ENCODE results near the gene MYO15B. TPM values are rescaled to one million over a fixed set of nuclear protein-coding genes. Genes with fewer than 3 reads are reported as not detected.

MYO15B gene
- total RNA-seq, 1 donor = 75.9 TPM

DNA sequence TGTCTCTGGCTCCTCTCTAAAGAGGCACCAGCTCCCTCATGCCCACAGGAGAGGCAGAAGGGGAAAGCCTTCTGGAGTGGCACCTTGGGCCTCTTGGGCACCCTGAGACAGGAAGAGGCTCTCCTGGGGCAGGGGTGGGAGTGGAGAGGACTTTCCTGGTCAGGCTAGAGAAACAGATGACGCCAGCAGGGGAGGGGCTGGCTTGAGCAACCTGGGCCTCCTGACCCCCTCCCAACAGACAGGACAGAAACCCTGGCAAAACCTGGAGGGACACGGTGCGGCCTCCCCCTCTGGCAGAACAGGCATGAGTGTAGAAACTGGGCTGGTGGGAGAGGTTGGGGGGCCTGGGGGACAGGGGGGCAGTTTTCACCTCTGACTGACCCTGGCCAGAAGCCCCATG is 51.7 kb downstream of the MYO15B start:
- Histone ChIP-seq H3K4me1 (ENCODE audit: insufficient read depth, low read length) (no peaks in the 10 kb centered on the region), H3K27me3 (ENCODE audit: insufficient read depth, low read length) (no peaks in the 10 kb centered on the region), H3K9me3 (ENCODE audit: low read depth, low read length) (no peaks in the 10 kb centered on the region), H3K4me3 (ENCODE audit: low read length) (no peak overlapping the region)

DNA sequence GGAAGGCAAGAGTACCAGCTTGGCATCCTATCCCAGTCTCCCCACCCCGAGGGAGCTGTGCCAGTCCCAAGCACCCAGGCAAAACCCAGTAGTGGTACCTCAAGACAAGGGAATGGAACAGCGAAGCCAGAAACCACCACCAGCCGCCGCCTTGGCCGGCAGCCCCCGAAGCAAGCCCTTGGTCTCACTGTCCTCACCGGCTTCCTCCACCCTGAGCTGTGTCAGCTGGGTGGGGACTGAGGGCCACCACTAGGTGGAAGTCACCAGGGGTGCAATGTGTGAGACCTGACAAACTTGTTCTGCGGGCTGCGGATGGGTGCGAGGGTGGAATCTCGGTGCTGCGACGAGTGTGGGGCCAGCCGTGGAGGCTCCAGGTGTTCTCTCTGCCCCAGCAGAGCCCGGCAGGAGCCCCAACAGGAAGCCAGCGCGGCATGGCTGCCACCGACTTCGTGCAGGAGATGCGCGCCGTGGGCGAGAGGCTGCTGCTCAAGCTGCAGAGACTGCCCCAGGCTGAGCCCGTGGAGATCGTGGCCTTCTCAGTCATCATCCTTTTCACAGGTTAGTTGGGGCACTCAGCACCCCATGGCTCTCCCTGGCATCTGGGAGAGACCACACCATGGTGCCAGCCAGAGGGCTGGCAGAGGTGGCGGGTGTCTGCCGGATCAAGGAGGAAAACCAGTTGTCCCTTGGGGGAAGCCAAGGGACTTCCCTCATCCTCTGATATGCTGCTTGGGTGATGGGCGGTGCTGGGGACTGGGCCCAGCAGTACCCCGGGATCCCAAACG is 52.4 kb downstream of the MYO15B start:
- Histone ChIP-seq H3K9me3 (ENCODE audit: low read depth, low read length) (no peaks in the 10 kb centered on the region), H3K27me3 (ENCODE audit: insufficient read depth, low read length) (no peaks in the 10 kb centered on the region), H3K4me3 (ENCODE audit: low read length) (no peak overlapping the region), H3K4me1 (ENCODE audit: insufficient read depth, low read length) (no peaks in the 10 kb centered on the region)

DNA sequence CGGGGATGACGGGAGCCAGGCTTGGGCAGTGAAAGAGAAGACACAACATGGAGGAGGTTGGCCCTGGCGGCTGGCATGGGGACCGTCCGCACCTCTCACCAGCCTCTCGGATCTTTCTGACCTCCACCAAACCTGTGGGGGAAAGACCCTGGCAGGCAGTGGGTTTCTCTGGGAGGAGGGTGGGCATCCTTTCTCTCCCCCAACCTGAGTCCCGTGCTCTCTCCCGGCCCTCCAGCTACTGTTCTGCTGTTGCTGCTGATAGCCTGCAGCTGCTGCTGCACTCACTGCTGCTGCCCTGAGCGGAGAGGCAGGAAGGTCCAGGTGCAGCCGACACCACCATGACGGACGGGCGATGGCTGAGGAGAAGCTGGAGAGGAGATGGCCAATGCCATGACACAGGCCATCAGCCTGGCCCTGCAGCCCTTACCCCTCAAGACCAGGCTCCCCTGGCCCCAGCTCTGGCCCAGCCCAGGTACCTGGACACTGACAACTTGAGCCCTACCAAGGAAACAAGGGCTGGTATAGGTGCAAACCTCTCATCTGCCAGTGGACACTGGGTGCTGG is 53.0 kb downstream of the MYO15B start:
- Histone ChIP-seq H3K4me3 (ENCODE audit: low read length) (no peak overlapping the region), H3K4me1 (ENCODE audit: insufficient read depth, low read length) (peaks cover 3% of the 10 kb centered on the region), H3K9me3 (ENCODE audit: low read depth, low read length) (no peaks in the 10 kb centered on the region), H3K27me3 (ENCODE audit: insufficient read depth, low read length) (no peaks in the 10 kb centered on the region)

DNA sequence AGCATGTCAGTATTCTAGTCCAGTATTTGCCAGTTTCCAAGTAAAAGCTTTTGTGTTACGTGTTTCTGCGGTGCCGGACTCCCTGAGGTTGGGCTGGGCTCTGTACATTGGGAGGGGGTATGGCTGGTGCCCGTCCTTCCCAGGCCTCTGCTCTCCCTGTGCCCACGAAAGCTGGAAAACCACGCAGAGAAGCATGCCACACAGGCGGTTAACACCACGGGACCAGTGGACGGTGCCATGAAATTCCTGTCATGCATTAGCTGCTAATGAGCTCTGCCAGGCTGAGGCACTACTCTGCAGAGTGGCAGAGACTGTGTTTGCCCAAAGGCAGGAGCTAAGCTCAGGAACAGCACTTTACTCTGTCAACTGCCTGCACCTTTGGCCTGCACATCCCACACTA is 53.7 kb downstream of the MYO15B start:
- Histone ChIP-seq H3K4me1 (ENCODE audit: insufficient read depth, low read length) (peaks cover 10% of the 10 kb centered on the region), H3K4me3 (ENCODE audit: low read length) (no peak overlapping the region), H3K27me3 (ENCODE audit: insufficient read depth, low read length) (no peaks in the 10 kb centered on the region), H3K9me3 (ENCODE audit: low read depth, low read length) (no peaks in the 10 kb centered on the region)

DNA sequence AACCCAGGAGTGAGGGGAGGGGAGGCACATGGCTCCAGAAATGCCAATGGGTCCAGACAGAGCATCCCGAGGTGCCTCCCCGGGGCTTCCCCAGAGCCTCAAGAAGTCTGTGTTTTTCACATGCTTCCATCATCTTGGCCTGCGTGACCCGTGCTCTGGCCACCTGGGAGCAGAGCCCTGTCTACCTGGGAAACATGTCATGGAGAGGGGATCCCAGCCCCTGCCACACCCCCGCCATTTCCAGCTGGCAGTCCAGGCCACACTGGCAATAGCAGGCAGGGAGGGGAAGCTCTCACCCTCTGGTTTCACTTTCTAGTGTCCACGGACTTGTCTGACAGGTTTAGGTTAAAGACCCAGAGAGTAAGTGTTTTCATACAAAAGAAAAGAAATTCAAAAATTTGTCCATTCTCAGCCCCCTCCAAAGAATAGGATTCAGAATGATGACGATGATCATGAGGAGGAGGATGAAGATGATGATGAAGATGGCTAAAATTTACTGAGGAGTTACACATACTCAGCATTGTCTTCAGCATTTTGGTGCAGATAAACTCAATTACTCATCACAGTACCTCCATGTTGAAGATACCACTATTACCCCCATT is 54.7 kb downstream of the MYO15B start:
- H3K4me1 ChIP-seq (ENCODE audit: insufficient read depth, low read length) = peaks cover 13% of the 10 kb centered on the region
- no peaks in the 10 kb centered on the region for H3K9me3 ChIP-seq (ENCODE audit: low read depth, low read length)
- H3K27me3 ChIP-seq (ENCODE audit: insufficient read depth, low read length) = no peaks in the 10 kb centered on the region
- no peak overlapping the region for H3K4me3 ChIP-seq (ENCODE audit: low read length)

DNA sequence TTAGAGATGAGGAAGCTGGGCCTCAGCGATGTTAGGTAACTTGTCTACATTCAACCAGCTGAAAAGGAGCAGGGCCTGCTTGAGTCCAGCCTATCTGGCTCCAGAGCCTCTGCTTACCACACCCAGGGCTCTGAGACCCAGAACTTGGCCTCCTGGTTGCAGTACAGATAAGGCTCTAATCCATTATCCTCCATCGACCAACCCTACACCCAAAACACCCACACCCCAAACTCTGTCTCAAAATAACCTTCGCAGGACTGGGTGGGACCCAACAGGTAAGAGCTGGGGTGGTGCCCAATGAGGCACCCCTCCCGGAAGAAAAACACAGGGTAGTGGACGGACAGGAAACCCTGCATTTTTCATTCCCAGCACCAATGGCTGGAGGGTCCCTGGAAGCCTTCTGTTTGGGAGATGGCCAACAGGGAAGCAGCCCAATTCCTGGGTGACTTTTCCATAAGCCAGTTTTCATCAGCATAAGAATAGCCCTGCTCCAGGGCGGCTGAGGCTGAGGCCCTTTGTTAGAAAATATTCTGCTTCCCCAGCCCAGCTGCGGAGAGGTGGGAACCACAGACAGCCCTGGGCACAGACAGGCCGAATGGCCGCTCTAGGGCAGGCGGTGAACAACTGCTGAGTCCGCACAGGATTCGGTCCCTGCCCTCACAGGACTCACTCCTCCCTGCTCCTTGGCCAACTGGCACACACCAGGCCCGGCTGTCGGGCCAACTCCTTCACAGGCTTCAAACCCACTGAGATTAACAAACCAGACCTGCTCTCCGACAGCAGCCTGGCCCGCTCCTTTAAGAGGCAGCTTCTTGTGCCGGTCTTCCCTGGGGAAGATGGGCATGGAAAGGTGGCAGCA is 55.4 kb downstream of the MYO15B start:
- Histone ChIP-seq H3K9me3 (ENCODE audit: low read depth, low read length) (no peaks in the 10 kb centered on the region), H3K4me3 (ENCODE audit: low read length) (no peak overlapping the region), H3K4me1 (ENCODE audit: insufficient read depth, low read length) (peaks cover 13% of the 10 kb centered on the region), H3K27me3 (ENCODE audit: insufficient read depth, low read length) (no peaks in the 10 kb centered on the region)

DNA sequence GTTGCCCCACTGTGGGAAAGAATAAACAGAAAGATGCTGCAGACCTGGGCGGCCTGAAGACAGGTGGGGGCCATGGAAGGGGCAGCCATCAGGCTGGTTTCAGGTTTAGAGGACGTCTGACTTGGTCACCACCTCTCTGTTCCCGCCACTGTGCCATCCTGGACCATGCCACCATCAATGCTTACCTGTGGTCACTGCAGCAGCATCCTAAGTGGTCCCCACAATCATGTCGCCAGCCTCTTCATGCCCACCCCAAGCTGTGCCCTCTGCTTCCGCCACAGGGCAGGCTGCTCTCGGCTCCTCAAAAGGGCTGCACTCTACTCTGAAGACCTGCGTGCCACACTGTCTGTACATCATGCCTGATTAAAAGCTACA is 56.0 kb downstream of the MYO15B start:
- H3K9me3 ChIP-seq (ENCODE audit: low read depth, low read length) = no peaks in the 10 kb centered on the region
- peaks cover 13% of the 10 kb centered on the region for H3K4me1 ChIP-seq (ENCODE audit: insufficient read depth, low read length)
- H3K27me3 ChIP-seq (ENCODE audit: insufficient read depth, low read length) = no peaks in the 10 kb centered on the region
- no peak overlapping the region for H3K4me3 ChIP-seq (ENCODE audit: low read length)

DNA sequence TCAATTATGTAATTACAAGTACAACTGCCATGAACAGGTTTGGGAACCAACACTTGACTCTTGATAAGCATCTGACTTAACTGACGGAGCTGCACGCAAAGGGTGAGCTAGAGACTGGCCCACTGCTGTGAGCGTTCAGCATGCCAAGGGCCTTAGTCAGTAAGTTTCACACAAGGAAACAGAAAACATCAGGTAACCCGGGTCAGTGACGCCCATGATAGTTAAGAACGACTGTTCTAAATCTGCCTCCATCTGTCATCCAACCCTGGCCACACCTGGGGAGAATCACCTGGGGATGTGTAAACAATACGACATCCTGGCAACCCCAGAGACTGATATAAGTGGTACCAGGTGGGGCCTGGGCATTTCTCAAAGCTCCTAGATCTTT is 57.9 kb downstream of the MYO15B start:
- peaks cover 13% of the 10 kb centered on the region for H3K4me1 ChIP-seq (ENCODE audit: insufficient read depth, low read length)
- H3K9me3 ChIP-seq (ENCODE audit: low read depth, low read length) = no peaks in the 10 kb centered on the region
- no peak overlapping the region for H3K4me3 ChIP-seq (ENCODE audit: low read length)
- H3K27me3 ChIP-seq (ENCODE audit: insufficient read depth, low read length) = no peaks in the 10 kb centered on the region

DNA sequence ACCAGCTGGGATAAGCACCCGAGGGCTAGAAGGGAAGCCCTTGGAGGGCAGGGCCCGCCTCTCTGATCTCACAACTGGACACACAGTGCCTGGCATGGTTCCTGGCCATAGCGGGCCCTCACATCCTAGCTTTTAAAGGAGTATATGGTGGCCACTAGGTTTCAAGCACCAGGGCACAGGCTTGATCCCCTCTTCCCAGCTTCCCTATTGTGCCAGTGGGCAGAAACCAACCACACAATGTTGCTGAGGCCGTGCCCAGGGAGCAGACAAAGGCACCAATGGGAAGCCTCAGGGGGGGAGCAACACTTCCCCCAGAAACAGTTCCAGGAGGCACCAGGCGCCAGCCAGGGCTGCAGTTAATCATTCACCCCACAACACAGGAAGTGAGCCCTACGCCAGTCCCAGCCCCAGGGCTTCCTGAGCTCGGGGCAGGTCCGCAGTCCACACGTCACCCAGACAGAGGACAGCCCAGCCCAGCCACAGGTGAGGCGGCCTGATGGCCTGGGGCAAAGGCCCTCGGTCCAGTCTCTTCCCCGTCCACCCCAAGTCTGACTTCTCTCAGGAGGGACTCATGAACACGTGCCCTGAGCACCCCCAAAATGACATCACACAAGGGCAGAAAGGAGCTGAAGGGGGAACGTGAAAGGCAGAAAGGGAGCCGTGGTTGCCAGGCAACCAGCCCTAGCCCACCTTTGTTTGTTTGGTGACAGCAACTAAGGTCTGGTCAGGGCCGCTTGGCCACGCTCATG is 58.5 kb downstream of the MYO15B start:
- Histone ChIP-seq H3K4me3 (ENCODE audit: low read length) (no peak overlapping the region), H3K9me3 (ENCODE audit: low read depth, low read length) (no peaks in the 10 kb centered on the region), H3K27me3 (ENCODE audit: insufficient read depth, low read length) (no peaks in the 10 kb centered on the region), H3K4me1 (ENCODE audit: insufficient read depth, low read length) (peaks cover 13% of the 10 kb centered on the region)

DNA sequence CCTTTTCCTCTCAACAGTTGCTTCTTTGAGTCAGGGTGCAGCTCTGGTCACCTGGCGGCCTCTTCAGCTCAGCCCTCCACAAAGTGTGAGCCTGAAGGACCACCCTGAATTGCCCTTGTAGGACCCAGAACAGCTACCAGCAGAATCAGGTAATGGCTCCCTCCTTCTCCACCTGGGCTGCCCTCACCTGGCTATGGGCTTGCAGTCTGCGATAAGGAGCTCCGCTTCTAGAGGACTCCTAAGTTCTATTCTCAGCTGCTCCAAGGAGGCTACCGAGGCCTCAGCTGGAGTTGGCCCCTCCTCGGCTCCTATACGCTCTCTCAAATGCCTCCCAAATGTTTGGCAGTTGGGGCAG is 59.0 kb downstream of the MYO15B start:
- no peaks in the 10 kb centered on the region for H3K9me3 ChIP-seq (ENCODE audit: low read depth, low read length)
- peaks cover 13% of the 10 kb centered on the region for H3K4me1 ChIP-seq (ENCODE audit: insufficient read depth, low read length)
- no peak overlapping the region for H3K4me3 ChIP-seq (ENCODE audit: low read length)
- H3K27me3 ChIP-seq (ENCODE audit: insufficient read depth, low read length) = no peaks in the 10 kb centered on the region

DNA sequence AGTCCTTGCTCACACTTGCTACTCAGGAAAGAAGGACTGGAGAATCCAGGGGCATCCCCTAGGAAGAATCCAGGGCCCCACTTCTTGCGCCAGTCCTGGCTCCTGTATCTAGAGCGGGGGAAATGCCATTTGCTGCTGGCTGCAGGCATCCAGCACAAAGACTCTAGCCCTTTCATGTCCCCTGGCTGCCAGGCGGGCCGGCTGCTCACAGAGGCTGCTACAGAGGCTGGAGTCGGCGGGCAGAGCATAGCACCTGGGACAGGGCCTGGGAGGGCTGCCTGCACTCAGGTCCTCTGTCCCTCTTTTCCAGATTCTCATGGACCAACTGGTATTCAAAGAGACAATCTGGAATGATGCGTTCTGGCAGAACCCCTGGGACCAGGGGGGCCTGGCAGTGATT is 59.5 kb downstream of the MYO15B start:
- Histone ChIP-seq H3K4me3 (ENCODE audit: low read length) (no peak overlapping the region), H3K27me3 (ENCODE audit: insufficient read depth, low read length) (no peaks in the 10 kb centered on the region), H3K9me3 (ENCODE audit: low read depth, low read length) (no peaks in the 10 kb centered on the region), H3K4me1 (ENCODE audit: insufficient read depth, low read length) (peaks cover 13% of the 10 kb centered on the region)

DNA sequence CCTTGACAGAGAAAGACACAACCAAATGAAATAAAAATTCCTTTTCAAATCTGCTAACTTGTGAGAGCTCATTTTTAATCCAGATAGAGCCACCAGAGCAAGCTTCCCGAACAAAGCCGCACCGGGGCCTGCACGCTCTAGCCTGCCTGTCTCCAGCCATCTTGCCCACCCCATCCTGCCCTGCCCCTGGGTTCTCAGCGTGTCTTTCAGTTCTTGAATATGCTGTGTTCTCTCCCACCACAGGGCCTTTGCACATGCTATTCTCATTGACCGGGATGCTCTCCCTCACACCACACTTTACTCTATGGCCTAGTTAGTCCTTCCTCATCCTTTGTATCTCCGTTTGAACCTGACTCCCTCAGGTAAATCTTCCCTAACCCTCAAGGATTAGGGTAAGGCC is 60.3 kb downstream of the MYO15B start:
- no peak overlapping the region for H3K4me3 ChIP-seq (ENCODE audit: low read length)
- no peaks in the 10 kb centered on the region for H3K27me3 ChIP-seq (ENCODE audit: insufficient read depth, low read length)
- H3K4me1 ChIP-seq (ENCODE audit: insufficient read depth, low read length) = peaks cover 16% of the 10 kb centered on the region
- no peaks in the 10 kb centered on the region for H3K9me3 ChIP-seq (ENCODE audit: low read depth, low read length)

DNA sequence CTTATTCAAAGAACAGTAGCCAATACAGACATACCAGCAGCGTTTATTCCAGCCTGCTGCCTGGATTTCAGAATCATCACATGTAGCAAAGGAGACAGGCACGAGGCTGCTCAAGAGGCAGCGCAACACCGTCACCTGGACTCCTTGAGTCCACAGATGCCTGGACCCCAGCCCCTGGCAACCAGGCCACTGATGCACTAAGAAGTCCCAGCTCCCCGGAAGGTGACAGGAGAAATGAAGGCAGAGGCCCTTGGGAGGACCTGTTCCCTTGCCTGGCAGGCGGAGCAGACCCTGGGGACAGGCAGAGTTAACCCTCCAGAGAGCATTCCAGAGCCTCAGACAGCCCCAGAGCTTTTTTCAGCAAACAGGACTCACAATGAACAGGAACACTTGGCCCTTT is 62.1 kb downstream of the MYO15B start:
- peaks cover 34% of the 10 kb centered on the region for H3K4me1 ChIP-seq (ENCODE audit: insufficient read depth, low read length)
- no peaks in the 10 kb centered on the region for H3K9me3 ChIP-seq (ENCODE audit: low read depth, low read length)
- H3K27me3 ChIP-seq (ENCODE audit: insufficient read depth, low read length) = no peaks in the 10 kb centered on the region
- no peak overlapping the region for H3K4me3 ChIP-seq (ENCODE audit: low read length)

DNA sequence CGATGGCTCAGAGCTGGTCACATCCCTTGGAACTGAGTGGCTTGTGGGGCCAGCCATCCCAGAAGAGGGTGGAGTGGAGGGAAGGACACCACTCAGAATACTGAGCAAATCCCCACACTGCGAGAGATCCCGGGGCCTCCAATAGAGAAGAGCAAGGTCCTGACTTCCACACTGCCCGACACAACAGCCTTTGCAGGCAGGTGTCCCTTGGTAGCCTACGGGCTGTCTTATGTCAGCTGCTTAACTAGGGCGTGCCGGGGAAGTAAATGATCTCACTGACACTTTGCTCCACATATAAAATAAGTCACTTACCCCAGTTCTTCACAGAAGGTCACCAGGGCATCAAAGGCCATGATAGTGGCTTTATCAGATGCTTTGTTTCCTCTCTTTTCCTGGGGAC is 63.3 kb downstream of the MYO15B start:
- Histone ChIP-seq H3K27me3 (ENCODE audit: insufficient read depth, low read length) (no peaks in the 10 kb centered on the region), H3K9me3 (ENCODE audit: low read depth, low read length) (no peaks in the 10 kb centered on the region), H3K4me3 (ENCODE audit: low read length) (no peak overlapping the region), H3K4me1 (ENCODE audit: insufficient read depth, low read length) (peaks cover 30% of the 10 kb centered on the region)

DNA sequence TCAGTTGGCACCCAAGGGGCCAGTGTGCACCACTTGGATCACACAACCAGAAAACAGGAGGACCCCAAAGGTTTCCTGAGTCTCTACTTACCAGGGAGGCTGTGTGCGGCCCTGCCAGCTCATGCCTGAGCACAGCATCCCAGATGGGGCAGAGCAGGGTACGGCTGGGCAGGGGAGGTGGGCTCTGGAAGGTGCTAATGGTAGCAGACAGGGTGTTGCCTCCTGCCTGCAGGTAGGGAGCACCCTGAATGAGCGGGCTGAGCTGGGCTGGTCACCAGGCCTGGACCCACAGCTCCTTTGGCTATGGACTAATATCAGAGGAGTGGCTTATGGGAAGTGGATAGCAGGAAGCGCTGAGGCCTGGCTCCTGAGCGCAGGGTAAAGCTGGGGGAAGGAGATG is 64.7 kb downstream of the MYO15B start:
- Histone ChIP-seq H3K4me1 (ENCODE audit: insufficient read depth, low read length) (peaks cover 22% of the 10 kb centered on the region), H3K9me3 (ENCODE audit: low read depth, low read length) (no peaks in the 10 kb centered on the region), H3K27me3 (ENCODE audit: insufficient read depth, low read length) (no peaks in the 10 kb centered on the region), H3K4me3 (ENCODE audit: low read length) (no peak overlapping the region)
